CD4-positive, alpha-beta memory T cell (primary cell): ENCODE results near the gene CTSH. TPM values are rescaled to one million over a fixed set of nuclear protein-coding genes. Genes with fewer than 3 reads are reported as not detected.
A peak's percentile ranks its signal among the peaks of the same experiment; 100 is the strongest.
"Not testable (repeated sequence)": the region's sequence is repeated elsewhere in the genome, so short reads cannot be mapped to it uniquely, and the experiment has no call there.

Experiments
- CTCF ChIA-PET: fragments of 350-600 bp; sonication (Branson Sonifier 250); formaldehyde crosslinking; loops from one replicate; lab custom pipeline; 2021; ENCODE audit warnings: inconsistent platforms; ENCODE audit not compliant: partially characterized antibody; lab: Charles Lee
- POLR2A ChIA-PET: fragments of 350-600 bp; sonication (Branson Sonifier 250); formaldehyde crosslinking; loops from one replicate; lab custom pipeline; 2021; ENCODE audit not compliant: partially characterized antibody; lab: Charles Lee
- DNase-seq, 5 donors: peaks; one replicate each; pipeline versions ENCODE4 v3.0.0 to v3.0.0-alpha.2; 2020 to 2022; ENCODE audit warnings: mixed read lengths in 1 of 5
- H3K27ac ChIP-seq: one replicate; pipeline ENCODE4 v1.7.0; 2013; ENCODE audit warnings: low read depth, low read length
- H3K27me3 ChIP-seq: 2 replicates; pipeline ENCODE4 v1.7.0; 2013; ENCODE audit warnings: mild to moderate bottlenecking, low read length, moderate library complexity; ENCODE audit not compliant: insufficient read depth
- H3K36me3 ChIP-seq: 2 replicates; pipeline ENCODE4 v1.7.0; 2013; ENCODE audit warnings: mild to moderate bottlenecking, low read length, moderate library complexity; ENCODE audit not compliant: insufficient read depth
- H3K4me1 ChIP-seq: 2 replicates; pipeline ENCODE4 v1.7.0; 2013; ENCODE audit warnings: mild to moderate bottlenecking, low read length, moderate library complexity; ENCODE audit not compliant: insufficient read depth
- H3K4me3 ChIP-seq, 2 donors: one replicate each; pipeline ENCODE4 v1.7.0; 2013; ENCODE audit warnings: low read length in 2 of 2, mild to moderate bottlenecking in 1 of 2
- H3K9me3 ChIP-seq, 2 donors: one replicate each; pipeline ENCODE4 v1.7.0; 2013; ENCODE audit warnings: low read length in 2 of 2, control low read depth in 1 of 2; ENCODE audit not compliant: control insufficient read depth in 1 of 2
- H3K27ac Mint-ChIP-seq, 7 donors: one replicate each; pipeline ENCODE4 v1.8.0; 2020 to 2021; ENCODE audit warnings: mixed read lengths in 7 of 7, mild to moderate bottlenecking in 6 of 7, inconsistent platforms in 3 of 7, moderate library complexity in 3 of 7
- H3K27me3 Mint-ChIP-seq, 2 donors: one replicate each; pipeline ENCODE4 v1.8.0; 2020 to 2021; ENCODE audit warnings: mixed read lengths in 2 of 2
- H3K36me3 Mint-ChIP-seq, 2 donors: one replicate each; pipeline ENCODE4 v1.8.0; 2020 to 2021; ENCODE audit warnings: mixed read lengths in 2 of 2, inconsistent platforms in 1 of 2, mild to moderate bottlenecking in 1 of 2
- H3K4me1 Mint-ChIP-seq, 4 donors: one replicate each; pipeline ENCODE4 v1.8.0; 2020 to 2021; ENCODE audit warnings: mixed read lengths in 4 of 4, mild to moderate bottlenecking in 1 of 4
- H3K4me3 Mint-ChIP-seq, 8 donors: one replicate each; pipeline ENCODE4 v1.8.0; 2020 to 2021; ENCODE audit warnings: mixed read lengths in 8 of 8, mild to moderate bottlenecking in 7 of 8, moderate library complexity in 6 of 8, inconsistent platforms in 3 of 8
- H3K9me3 Mint-ChIP-seq, 8 donors: one replicate each; pipeline ENCODE4 v1.8.0; 2020 to 2021; ENCODE audit warnings: mixed read lengths in 8 of 8, mild to moderate bottlenecking in 5 of 8, inconsistent platforms in 3 of 8, moderate library complexity in 1 of 8
- intact Hi-C: fragments of 100-400 bp; cut with micrococcal nuclease; formaldehyde crosslinking; loops from one replicate; pipeline ENCODE4 v1.15.1; 2023
- polyA plus RNA-seq, 2 donors: library from polyadenylated mRNA; unstranded; fragments of 300-500 nt; fragmentation: Illumina TruSeq; gene quantifications; one replicate each; pipeline ENCODE4 v1.2.3, GENCODE V29; 2021
- total RNA-seq, 2 experiments: library from RNA; stranded (reverse); gene quantifications; one replicate each; pipeline ENCODE4 v1.2.3, GENCODE V29; 2021

Gene CTSH
- total and polyA plus RNA-seq, 4 experiments from 2014 or later: 32.8 to 152 (median 92.8) TPM

- H3K36me3 ChIP-seq: peaks cover 6% of the 10 kb centered on the region
- POLR2A ChIA-PET: interaction anchor here (1.0 to 1.1 kb wide), 2 partner anchors 57 to 58 kb away, joined by 3 read pairs; partner anchors contain the start of gene MORF4L1
- no peak for DNase-seq
- H3K4me1 Mint-ChIP-seq: peaks cover 0 to 4% (median 1%) of the 10 kb centered on the region in 4 donors
- CTCF ChIA-PET: interaction anchor here (1.0 kb wide), 1 partner anchor 9 kb away, joined by 5 read pairs; no protein-coding TSS in a partner anchor
- no peaks in the 10 kb centered on the region for H3K4me1 ChIP-seq
- H3K27ac ChIP-seq: no peak overlapping the region
- no peak overlapping the region for H3K4me3 Mint-ChIP-seq
- H3K36me3 Mint-ChIP-seq: peaks cover 18 to 37% of the 10 kb centered on the region in 2 donors
- intact Hi-C loops: no loop called here
- H3K27ac Mint-ChIP-seq: peak overlapping the region in 1 of 7 donors; percentile 35
- peaks cover 0 to 2% (median 0%) of the 10 kb centered on the region in 8 donors for H3K9me3 Mint-ChIP-seq
- H3K9me3 ChIP-seq: no peaks in the 10 kb centered on the region
- no peak overlapping the region for H3K4me3 ChIP-seq
- no peaks in the 10 kb centered on the region for H3K27me3 Mint-ChIP-seq
- H3K27me3 ChIP-seq: no peaks in the 10 kb centered on the region
These were observed 14.1 kb downstream of the CTSH start for GRCh38 chr15:78930577-78931388.

- intact Hi-C loops: no loop called here
- peaks cover 13% of the 10 kb centered on the region for H3K36me3 ChIP-seq
These were observed 15.1 kb downstream of the CTSH start for GRCh38 chr15:78929536-78930264.

GRCh38 chr15:78928616-78929093 is 16.2 kb downstream of the CTSH start:
- Histone ChIP-seq H3K36me3 (peaks cover 13% of the 10 kb centered on the region), H3K27ac (no peak overlapping the region), H3K27me3 (no peaks in the 10 kb centered on the region), H3K4me3 (no peak overlapping the region), H3K9me3 (no peaks in the 10 kb centered on the region), H3K4me1 (no peaks in the 10 kb centered on the region)
- Mint-ChIP-seq H3K4me3 (no peak overlapping the region), H3K9me3 (peaks cover 0 to 2% (median 0%) of the 10 kb centered on the region in 8 donors), H3K36me3 (peaks cover 24 to 48% of the 10 kb centered on the region in 2 donors), H3K4me1 (peaks cover 0 to 4% (median 1%) of the 10 kb centered on the region in 4 donors), H3K27ac (peak overlapping the region in 2 of 7 donors; percentile 29 to 65), H3K27me3 (no peaks in the 10 kb centered on the region)
- POLR2A ChIA-PET: no interaction called here
- DNase-seq: no peak
- CTCF ChIA-PET: no interaction called here
- intact Hi-C loops: no loop called here

More at GRCh38 chr15:78929536-78930264, 15.1 kb downstream of the CTSH start:
- peaks cover 0 to 2% (median 0%) of the 10 kb centered on the region in 8 donors for H3K9me3 Mint-ChIP-seq
- Histone ChIP-seq H3K4me3 (no peak overlapping the region), H3K9me3 (no peaks in the 10 kb centered on the region), H3K27ac (no peak overlapping the region), H3K4me1 (no peaks in the 10 kb centered on the region), H3K27me3 (no peaks in the 10 kb centered on the region)
- CTCF ChIA-PET: interaction anchor here (1.0 kb wide), 1 partner anchor 8 kb away, joined by 5 read pairs; no protein-coding TSS in a partner anchor
- H3K27ac Mint-ChIP-seq: peak overlapping the region in 2 of 7 donors; percentile 32 to 48
- POLR2A ChIA-PET: interaction anchor here (1.0 to 1.1 kb wide), 2 partner anchors 55 to 57 kb away, joined by 3 read pairs; partner anchors contain the start of gene MORF4L1
- peaks cover 0 to 4% (median 1%) of the 10 kb centered on the region in 4 donors for H3K4me1 Mint-ChIP-seq
- DNase-seq: no peak
- H3K4me3 Mint-ChIP-seq: no peak overlapping the region
- H3K36me3 Mint-ChIP-seq: peaks cover 22 to 43% of the 10 kb centered on the region in 2 donors
- H3K27me3 Mint-ChIP-seq: no peaks in the 10 kb centered on the region

DNA sequence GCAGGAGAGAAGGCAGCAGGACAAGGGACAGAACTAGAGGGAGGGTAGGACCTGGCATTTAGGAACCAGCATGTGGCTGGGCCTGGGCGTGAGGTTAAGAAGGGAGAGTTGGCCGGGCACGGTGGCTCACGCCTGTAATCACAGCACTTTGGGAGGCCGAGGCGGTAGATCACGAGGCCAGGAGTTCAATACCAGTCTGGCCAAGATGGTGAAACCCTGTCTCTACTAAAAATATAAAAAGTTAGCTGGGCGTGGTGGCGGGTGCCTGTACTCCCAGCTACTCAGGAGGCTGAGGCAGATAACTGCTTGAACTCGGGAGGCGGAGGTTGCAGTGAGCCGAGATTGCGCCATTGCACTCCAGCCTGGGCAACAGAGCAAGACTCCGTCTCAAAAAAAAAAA is 16.7 kb downstream of the CTSH start:
- H3K27me3 Mint-ChIP-seq, H3K9me3 Mint-ChIP-seq, POLR2A ChIA-PET, H3K4me3 Mint-ChIP-seq, H3K4me1 Mint-ChIP-seq, H3K9me3 ChIP-seq, intact Hi-C loops, CTCF ChIA-PET, H3K4me1 ChIP-seq, H3K27ac ChIP-seq, DNase-seq, H3K27me3 ChIP-seq, H3K4me3 ChIP-seq: not testable (repeated sequence)
- Mint-ChIP-seq H3K36me3 (peaks cover 26 to 47% of the 10 kb centered on the region in 2 donors), H3K27ac (peak overlapping the region in 2 of 7 donors; percentile 51 to 64)
- peaks cover 13% of the 10 kb centered on the region for H3K36me3 ChIP-seq

DNA sequence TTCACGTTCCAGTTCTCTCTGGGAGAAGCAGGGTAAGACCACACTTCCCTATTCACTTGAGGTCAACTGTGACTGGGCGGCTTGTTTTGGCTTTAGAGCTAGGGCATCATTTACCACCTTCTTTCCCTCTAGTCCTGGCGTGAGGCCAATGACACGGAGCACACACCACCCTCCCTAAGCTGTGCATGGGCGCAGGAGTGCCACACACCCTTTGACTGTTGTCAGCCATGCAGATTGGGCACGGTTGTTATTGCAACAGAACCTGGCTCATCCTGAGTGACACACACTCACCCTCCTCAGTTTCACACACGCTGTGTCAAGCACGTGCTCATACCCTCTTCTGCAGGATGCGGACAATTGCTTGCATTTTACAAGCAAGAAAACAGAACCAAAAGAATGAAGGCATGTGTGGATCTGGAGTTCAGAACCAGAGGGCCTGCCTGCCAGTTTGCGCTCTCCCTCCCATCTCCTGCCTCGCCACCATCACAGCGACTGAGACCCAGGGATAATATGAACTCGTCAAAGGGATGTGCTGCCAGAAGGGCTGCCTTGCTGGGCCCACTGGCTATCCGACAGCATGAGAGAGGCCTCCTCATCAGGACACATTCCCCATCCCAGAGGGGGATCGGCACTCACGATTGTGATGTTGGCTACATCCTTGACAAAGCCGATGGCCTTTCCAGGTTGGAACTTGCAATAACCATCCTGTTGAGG is 17.6 kb downstream of the CTSH start:
- no peak for DNase-seq
- H3K9me3 ChIP-seq: no peaks in the 10 kb centered on the region
- H3K27me3 ChIP-seq: no peaks in the 10 kb centered on the region
- ChIA-PET CTCF (no interaction called here), POLR2A (no interaction called here)
- Mint-ChIP-seq H3K27ac (peak overlapping the region in 3 of 7 donors; percentile 34 to 78 (median 42)), H3K27me3 (no peaks in the 10 kb centered on the region), H3K9me3 (peaks cover 0 to 2% (median 0%) of the 10 kb centered on the region in 8 donors), H3K36me3 (peaks cover 24 to 48% of the 10 kb centered on the region in 2 donors), H3K4me3 (peak overlapping the region in 1 of 8 donors; percentile 8), H3K4me1 (peaks cover 0 to 2% (median under 1%) of the 10 kb centered on the region in 4 donors)
- no peaks in the 10 kb centered on the region for H3K4me1 ChIP-seq
- H3K4me3 ChIP-seq: no peak overlapping the region
- no peak overlapping the region for H3K27ac ChIP-seq
- intact Hi-C loops: no loop called here
- peaks cover 20% of the 10 kb centered on the region for H3K36me3 ChIP-seq

DNA sequence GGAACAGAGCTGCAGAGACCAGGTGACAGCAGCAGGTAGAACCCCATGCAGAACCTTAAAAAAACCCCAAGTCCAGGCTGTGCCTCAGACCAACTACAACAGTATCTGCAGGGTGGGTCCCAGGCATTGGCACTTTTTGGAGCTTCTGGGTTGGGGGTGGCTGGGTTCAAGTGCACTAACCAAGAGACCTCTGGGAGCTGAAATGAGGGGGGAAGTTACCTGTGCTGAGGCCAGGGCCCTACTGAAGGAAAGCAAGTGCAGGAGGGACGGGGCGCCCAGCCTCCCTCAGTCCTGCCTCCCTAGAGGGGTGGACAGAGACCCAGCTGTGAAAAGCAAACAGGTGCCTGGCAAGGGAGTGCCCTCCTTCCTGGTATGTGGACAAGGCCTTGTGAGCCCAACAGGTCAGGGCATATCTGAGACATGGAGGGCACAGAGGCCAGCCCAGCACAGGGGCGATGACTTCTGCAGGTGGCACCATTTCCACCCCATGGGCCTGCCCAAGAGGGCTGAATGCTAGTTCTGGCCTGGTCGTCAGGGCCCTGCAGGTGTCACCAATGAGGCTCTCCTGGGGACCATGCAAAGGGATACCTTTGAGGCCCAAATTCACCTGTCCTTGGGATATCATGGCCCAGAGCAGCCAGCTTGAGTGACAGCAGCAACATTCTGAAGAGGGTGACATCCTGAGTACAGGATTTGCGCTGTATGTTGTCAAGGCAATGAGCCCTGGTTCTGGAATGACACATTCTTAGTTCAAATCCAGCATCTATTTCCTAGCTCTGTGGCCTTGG is 18.7 kb downstream of the CTSH start:
- Histone ChIP-seq H3K36me3 (peaks cover 31% of the 10 kb centered on the region), H3K27ac (no peak overlapping the region), H3K4me1 (no peaks in the 10 kb centered on the region), H3K27me3 (no peaks in the 10 kb centered on the region), H3K4me3 (no peak overlapping the region), H3K9me3 (no peaks in the 10 kb centered on the region)
- intact Hi-C loops: no loop called here
- Mint-ChIP-seq H3K4me3 (no peak overlapping the region), H3K4me1 (peaks cover 0 to 2% (median under 1%) of the 10 kb centered on the region in 4 donors), H3K27ac (peak overlapping the region in 4 of 7 donors; percentile 32 to 67 (median 54)), H3K27me3 (no peaks in the 10 kb centered on the region), H3K9me3 (peaks cover 0 to 2% (median 0%) of the 10 kb centered on the region in 8 donors), H3K36me3 (peaks cover 35 to 59% of the 10 kb centered on the region in 2 donors)
- POLR2A ChIA-PET: interaction anchor here (0.7 to 1.2 kb wide), 2 partner anchors 17 to 52 kb away, joined by 3 read pairs; no protein-coding TSS in a partner anchor
- CTCF ChIA-PET: no interaction called here
- DNase-seq: no peak
